ENCODE results near the gene BCL11A. TPM values are rescaled to one million over a fixed set of nuclear protein-coding genes. Genes with fewer than 3 reads are reported as not detected.

Gene BCL11A
- total RNA-seq, 1 donor from 2014 or later = 10.7 TPM

DNA sequence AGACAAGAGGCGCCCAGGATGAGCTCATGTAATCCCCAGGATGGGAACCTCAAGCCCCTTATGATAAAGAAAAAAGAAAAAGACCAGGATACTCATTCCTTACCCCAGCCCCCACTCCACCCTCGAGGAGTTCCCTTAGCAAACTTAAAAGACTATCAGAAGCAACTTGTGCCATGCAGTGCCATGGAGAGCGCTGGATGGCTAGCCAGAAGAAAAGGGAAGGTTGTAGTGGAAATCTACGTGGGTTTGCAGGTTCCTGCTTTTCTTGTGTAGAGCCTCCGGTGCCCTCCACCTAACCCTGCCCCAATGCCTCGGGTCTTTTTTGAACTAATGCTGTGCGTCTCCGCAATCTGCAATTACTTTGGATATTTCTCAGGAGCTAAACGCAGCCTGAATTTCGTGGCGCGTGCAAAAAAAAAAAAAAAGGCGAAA, 16.2 kb upstream of the BCL11A start:
- peaks cover 31% of the 10 kb centered on the region for H3K27me3 Mint-ChIP-seq (ENCODE audit: unreplicated experiment)
- TF ChIP-seq, protein P1, sequence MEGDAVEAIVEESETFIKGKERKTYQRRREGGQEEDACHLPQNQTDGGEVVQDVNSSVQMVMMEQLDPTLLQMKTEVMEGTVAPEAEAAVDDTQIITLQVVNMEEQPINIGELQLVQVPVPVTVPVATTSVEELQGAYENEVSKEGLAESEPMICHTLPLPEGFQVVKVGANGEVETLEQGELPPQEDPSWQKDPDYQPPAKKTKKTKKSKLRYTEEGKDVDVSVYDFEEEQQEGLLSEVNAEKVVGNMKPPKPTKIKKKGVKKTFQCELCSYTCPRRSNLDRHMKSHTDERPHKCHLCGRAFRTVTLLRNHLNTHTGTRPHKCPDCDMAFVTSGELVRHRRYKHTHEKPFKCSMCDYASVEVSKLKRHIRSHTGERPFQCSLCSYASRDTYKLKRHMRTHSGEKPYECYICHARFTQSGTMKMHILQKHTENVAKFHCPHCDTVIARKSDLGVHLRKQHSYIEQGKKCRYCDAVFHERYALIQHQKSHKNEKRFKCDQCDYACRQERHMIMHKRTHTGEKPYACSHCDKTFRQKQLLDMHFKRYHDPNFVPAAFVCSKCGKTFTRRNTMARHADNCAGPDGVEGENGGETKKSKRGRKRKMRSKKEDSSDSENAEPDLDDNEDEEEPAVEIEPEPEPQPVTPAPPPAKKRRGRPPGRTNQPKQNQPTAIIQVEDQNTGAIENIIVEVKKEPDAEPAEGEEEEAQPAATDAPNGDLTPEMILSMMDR (IDR thresholded peaks at IDR 0.05) = no peak
- no peak for DNase-seq (ENCODE audit: extremely low spot score, unreplicated experiment)
- H3K4me3 Mint-ChIP-seq (ENCODE audit: unreplicated experiment) = no peak overlapping the region
- H3K36me3 Mint-ChIP-seq (ENCODE audit: unreplicated experiment) = no peaks in the 10 kb centered on the region
- no peaks in the 10 kb centered on the region for H3K9me3 Mint-ChIP-seq (ENCODE audit: unreplicated experiment)
- no peak overlapping the region for H3K27ac Mint-ChIP-seq (ENCODE audit: unreplicated experiment)
- H3K4me1 Mint-ChIP-seq (ENCODE audit: unreplicated experiment) = no peaks in the 10 kb centered on the region

DNA sequence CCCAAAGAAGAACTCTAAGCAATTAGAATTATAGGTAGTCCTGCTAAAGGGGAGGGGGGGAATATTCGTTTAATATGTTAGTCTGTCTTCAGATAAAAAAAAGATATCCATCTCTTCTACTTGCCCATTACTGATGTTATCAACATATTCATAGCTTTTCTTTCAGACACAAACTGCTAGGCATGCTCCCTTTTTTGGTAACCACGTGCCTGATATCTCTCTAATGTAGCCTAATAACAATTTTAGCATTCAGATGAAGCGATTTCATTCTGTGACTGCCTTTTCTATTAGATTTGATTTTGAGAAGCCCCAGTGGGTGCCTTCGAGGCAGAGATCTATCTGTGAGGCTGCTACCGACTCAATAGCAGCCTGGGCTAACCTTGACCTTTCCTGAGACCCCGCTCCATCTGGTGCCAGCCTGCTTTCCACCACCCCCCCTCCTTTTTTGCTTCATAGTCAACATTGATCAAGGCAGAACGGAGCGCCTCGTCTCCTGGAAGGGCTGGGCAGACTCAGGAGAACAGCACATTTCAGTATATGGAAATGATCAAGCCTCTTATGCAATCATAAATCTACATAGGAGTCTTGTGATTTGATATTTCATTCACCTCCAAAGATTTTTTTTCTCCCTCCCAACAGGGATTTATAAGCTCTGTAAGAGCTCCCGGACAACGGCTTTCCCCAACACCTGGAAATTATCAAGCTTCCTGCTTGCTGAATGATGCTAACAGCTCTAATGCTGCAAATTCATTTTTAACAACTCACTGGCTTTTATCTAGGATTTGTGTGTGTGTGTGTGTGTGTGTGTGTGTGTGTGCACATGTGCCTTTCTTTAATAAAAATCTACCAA, 14.7 kb upstream of the BCL11A start:
- Mint-ChIP-seq H3K27ac (ENCODE audit: unreplicated experiment) (no peak overlapping the region), H3K27me3 (ENCODE audit: unreplicated experiment) (peaks cover 41% of the 10 kb centered on the region), H3K4me3 (ENCODE audit: unreplicated experiment) (no peak overlapping the region), H3K4me1 (ENCODE audit: unreplicated experiment) (no peaks in the 10 kb centered on the region), H3K9me3 (ENCODE audit: unreplicated experiment) (no peaks in the 10 kb centered on the region), H3K36me3 (ENCODE audit: unreplicated experiment) (no peaks in the 10 kb centered on the region)
- TF ChIP-seq, protein P1 (IDR thresholded peaks at IDR 0.05) = no peak
- DNase-seq (ENCODE audit: extremely low spot score, unreplicated experiment) = no peak

DNA sequence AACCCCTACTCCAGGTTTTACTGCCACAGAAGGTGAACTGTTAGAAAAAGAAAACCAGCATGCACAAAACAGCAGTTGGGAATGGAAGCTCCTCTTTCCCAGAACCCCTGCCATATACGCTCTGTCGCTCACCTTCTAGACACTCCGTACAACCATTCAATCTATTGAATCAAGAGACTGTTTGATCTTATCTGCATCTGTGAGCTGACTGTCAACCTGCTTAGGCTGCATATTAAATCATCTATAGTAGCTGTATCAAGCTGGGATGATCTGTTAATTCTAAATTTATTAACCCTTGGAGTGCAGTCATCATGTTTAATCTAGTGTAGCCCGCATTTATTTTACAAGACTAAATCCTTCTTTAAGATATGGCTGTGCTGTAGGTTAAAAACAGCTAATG, 13.6 kb upstream of the BCL11A start:
- H3K9me3 Mint-ChIP-seq (ENCODE audit: unreplicated experiment) = no peaks in the 10 kb centered on the region

DNA sequence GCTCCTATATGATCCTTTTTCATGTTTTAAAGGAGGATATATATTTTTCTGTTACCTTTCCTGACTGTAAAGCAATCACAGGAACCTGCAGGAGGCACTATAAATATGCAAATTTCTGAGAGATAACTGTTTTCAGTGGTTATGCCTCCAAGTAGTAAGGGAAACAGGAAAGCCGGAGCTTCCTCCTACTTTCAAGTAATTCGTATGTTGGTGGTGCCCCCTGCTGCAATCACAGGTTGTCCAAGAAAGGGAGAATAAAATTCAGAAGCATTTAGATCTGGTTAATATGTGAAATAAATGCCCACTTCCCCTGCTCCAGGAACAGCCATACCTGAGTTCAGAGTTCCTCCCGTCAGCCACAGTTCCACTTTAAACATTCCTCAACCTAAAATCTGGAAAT, 12.0 kb upstream of the BCL11A start:
- Mint-ChIP-seq H3K27me3 (ENCODE audit: unreplicated experiment) (peaks cover 65% of the 10 kb centered on the region), H3K4me1 (ENCODE audit: unreplicated experiment) (no peaks in the 10 kb centered on the region), H3K27ac (ENCODE audit: unreplicated experiment) (no peak overlapping the region), H3K4me3 (ENCODE audit: unreplicated experiment) (no peak overlapping the region), H3K36me3 (ENCODE audit: unreplicated experiment) (no peaks in the 10 kb centered on the region), H3K9me3 (ENCODE audit: unreplicated experiment) (no peaks in the 10 kb centered on the region)
- no peak for DNase-seq (ENCODE audit: extremely low spot score, unreplicated experiment)
- TF ChIP-seq, protein P1 (IDR thresholded peaks at IDR 0.05) = peak; percentile 53

More for the DNA sequence above, 13.6 kb upstream of the BCL11A start:
- Mint-ChIP-seq H3K4me3 (ENCODE audit: unreplicated experiment) (no peak overlapping the region), H3K36me3 (ENCODE audit: unreplicated experiment) (no peaks in the 10 kb centered on the region), H3K27ac (ENCODE audit: unreplicated experiment) (no peak overlapping the region), H3K4me1 (ENCODE audit: unreplicated experiment) (no peaks in the 10 kb centered on the region), H3K27me3 (ENCODE audit: unreplicated experiment) (peaks cover 49% of the 10 kb centered on the region)
- DNase-seq (ENCODE audit: extremely low spot score, unreplicated experiment) = no peak
- TF ChIP-seq, protein P1 (IDR thresholded peaks at IDR 0.05) = no peak

DNA sequence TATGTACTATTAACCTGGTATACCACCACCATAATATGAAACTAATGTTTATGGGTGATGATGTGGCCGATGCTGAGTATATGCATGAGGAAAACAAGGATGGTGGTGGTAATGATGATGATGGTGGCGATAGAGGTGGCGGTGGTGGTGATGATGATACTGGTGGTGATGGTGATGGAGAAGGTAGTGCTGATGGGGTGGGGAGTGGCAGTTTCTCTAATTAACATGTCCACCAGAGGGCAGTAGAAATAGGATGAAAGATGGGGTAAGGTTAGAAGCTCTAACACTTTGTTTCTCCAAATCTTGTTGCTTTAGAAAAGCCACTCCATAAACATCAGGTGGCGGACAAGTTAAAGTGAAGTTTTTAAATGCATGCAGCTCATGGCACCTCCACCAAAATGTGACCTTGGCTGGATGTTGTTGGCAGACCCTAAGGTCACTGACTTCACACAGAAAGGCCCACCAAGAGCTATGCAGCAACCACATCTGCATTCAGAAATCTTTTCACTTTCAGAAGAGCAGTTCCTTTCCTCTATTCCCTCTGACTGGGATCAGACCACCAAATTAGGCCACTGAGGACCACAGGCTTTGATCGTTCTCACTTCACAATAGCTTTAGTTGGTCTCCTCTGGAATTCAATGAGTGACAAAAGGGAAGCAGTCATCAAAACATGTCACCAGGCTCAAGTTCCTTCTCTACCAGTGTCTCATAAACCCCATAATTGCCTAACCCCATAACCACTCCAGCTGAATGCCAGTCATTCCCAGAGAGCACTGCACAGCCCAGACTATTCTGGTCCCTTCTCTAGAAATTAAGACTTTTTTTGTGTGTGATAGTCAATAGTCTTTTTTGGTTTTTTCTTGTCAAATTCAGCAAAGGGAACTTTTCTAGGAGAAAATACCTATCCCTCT, 7.5 kb upstream of the BCL11A start:
- Mint-ChIP-seq H3K9me3 (ENCODE audit: unreplicated experiment) (no peaks in the 10 kb centered on the region), H3K27me3 (ENCODE audit: unreplicated experiment) (peaks cover 90% of the 10 kb centered on the region), H3K36me3 (ENCODE audit: unreplicated experiment) (no peaks in the 10 kb centered on the region), H3K4me3 (ENCODE audit: unreplicated experiment) (no peak overlapping the region), H3K27ac (ENCODE audit: unreplicated experiment) (no peak overlapping the region), H3K4me1 (ENCODE audit: unreplicated experiment) (peaks cover 10% of the 10 kb centered on the region)
- DNase-seq (ENCODE audit: extremely low spot score, unreplicated experiment) = no peak
- TF ChIP-seq, protein P1 (IDR thresholded peaks at IDR 0.05) = peak; percentile 64

All from osteocyte (in vitro differentiated cells).